Fibroblast of the aortic adventitia (primary cell): ENCODE data around the gene KRTAP20-3. TPM values are rescaled to one million over a fixed set of nuclear protein-coding genes. Genes with fewer than 3 reads are reported as not detected.

ENCODE experiments used
- DNase-seq: peaks from one replicate; pipeline ENCODE4 v3.0.0-alpha.2; 2010; ENCODE audit warnings: low read depth
- H3K4me3 ChIP-seq: 2 replicates; pipeline ENCODE4 v1.5.1; 2011; ENCODE audit warnings: low read depth, mild to moderate bottlenecking, control low read depth, low read length, moderate library complexity
- CTCF ChIP-seq: IDR thresholded peaks from 2 replicates; pipeline ENCODE4 v1.5.1; 2011; ENCODE audit warnings: mild to moderate bottlenecking, low read length, control low read depth, inconsistent platforms; ENCODE audit not compliant: insufficient read depth
- total RNA-seq: library from RNA; depleted of rRNA; stranded (reverse); fragments of >200 nt; gene quantifications from 2 replicates; pipeline ENCODE4 v1.2.3, GENCODE V29; 2012; ENCODE audit warnings: low replicate concordance

KRTAP20-3 gene
- total RNA-seq, 1 donor = not detected

GRCh38 chr21:30616125-30616524 is 26.5 kb upstream of the KRTAP20-3 start, which contains the start of gene KRTAP20-1:
Gene KRTAP20-1 (plus strand): TSS chr21:30616425. CDS start chr21:30616455, 30 bp downstream.
- H3K4me3 ChIP-seq = no peak within 1 kb of the TSS
- no peak for TF ChIP-seq CTCF
- no peak for DNase-seq

- DNase-seq = no peak
- TF ChIP-seq CTCF = no peak
- H3K4me3 ChIP-seq = no peak overlapping the region
Observed at GRCh38 chr21:30620080-30620479, 22.6 kb upstream of the KRTAP20-3 start.

GRCh38 chr21:30620522-30620921 is 22.1 kb upstream of the KRTAP20-3 start, which contains the start of gene KRTAP20-4:
Gene KRTAP20-4 (plus strand): TSS chr21:30620627.
- no peak for TF ChIP-seq CTCF
- no peak within 1 kb of the TSS for H3K4me3 ChIP-seq
- DNase-seq = no peak

- H3K4me3 ChIP-seq = no peak overlapping the region
- DNase-seq = no peak
- TF ChIP-seq CTCF = no peak
Observed at GRCh38 chr21:30623362-30623761, 19.3 kb upstream of the KRTAP20-3 start.

- no peak for DNase-seq
- TF ChIP-seq CTCF = no peak
- H3K4me3 ChIP-seq = no peak overlapping the region
Observed at GRCh38 chr21:30625449-30626165, 17.1 kb upstream of the KRTAP20-3 start.

- TF ChIP-seq CTCF = no peak
- H3K4me3 ChIP-seq = no peak overlapping the region
- no peak for DNase-seq
Observed at GRCh38 chr21:30628109-30628508, 14.6 kb upstream of the KRTAP20-3 start.

GRCh38 chr21:30629200-30629599 is 13.5 kb upstream of the KRTAP20-3 start:
- H3K4me3 ChIP-seq = no peak overlapping the region
- no peak for TF ChIP-seq CTCF
- DNase-seq = no peak
